SU-DHL-6 (cell line): ENCODE data around the gene ZNF618.

Experiments
- CTCF ChIP-seq: fragments of 200-600 bp; sonication (generic); IDR thresholded peaks from one replicate; pipeline ENCODE4 v1.5.1; 2017; ENCODE audit warnings: antibody characterized with exemption, mild to moderate bottlenecking, low read length, moderate library complexity; ENCODE audit not compliant: insufficient read depth, poor library complexity, severe bottlenecking
- EZH2phosphoT487 ChIP-seq: fragments of 200-600 bp; sonication (generic), shearing (Covaris generic); conservative IDR thresholded peaks from 2 replicates; pipeline ENCODE4 v1.6.1; 2018; ENCODE audit warnings: mild to moderate bottlenecking, antibody characterized with exemption, low read length, moderate library complexity, mixed read lengths

DNA sequence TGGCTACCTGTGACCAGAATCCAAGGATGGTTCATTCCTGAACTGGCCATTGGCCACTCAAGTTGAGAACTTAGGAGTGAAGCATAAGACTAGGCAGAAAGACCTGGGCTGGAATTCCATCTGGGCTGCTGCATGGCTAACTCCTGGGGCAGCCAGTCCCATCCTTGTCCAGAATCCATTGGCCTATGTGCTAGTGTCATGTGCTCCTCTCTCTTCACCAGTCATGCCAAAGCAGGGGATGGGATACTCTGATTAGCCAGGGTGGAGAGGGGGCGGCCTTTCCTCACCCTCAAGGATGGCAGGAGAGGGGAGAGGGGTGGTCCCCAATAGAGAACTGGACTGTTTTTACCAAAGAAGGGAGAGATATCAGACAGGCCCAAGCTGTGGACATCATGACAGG lies 93.2 kb downstream of the ZNF618 start:
- TF ChIP-seq CTCF (no peak), EZH2phosphoT487 (no peak)
